ENCODE measurements around the gene PARN.

GRCh38 chr16:14496786-14497185 is 133.3 kb downstream of the PARN start:
- TF ChIP-seq EZH2 (IDR thresholded peaks at IDR 0.05; ENCODE audit: borderline replicate concordance, insufficient read depth, low read length, poor library complexity, severe bottlenecking) (no peak), CTCF (IDR thresholded peaks at IDR 0.05; ENCODE audit: poor library complexity, severe bottlenecking) (no peak), REST (IDR thresholded peaks at IDR 0.05; ENCODE audit: borderline replicate concordance) (no peak), EP300 (conservative IDR thresholded peaks at IDR 0.05; ENCODE audit: poor library complexity, severe bottlenecking) (no peak), POLR2AphosphoS5 (IDR thresholded peaks at IDR 0.05) (no peak)

All from neural cell (in vitro differentiated cells).